GM19452 (cell line): ENCODE data around the gene ABCF3.

Experiments
- ATAC-seq: cut with Tn5 transposase; IDR thresholded peaks from one replicate; pipeline ENCODE4 v1.9.1; 2021; ENCODE audit not compliant: unreplicated experiment

The ABCF3 gene

DNA sequence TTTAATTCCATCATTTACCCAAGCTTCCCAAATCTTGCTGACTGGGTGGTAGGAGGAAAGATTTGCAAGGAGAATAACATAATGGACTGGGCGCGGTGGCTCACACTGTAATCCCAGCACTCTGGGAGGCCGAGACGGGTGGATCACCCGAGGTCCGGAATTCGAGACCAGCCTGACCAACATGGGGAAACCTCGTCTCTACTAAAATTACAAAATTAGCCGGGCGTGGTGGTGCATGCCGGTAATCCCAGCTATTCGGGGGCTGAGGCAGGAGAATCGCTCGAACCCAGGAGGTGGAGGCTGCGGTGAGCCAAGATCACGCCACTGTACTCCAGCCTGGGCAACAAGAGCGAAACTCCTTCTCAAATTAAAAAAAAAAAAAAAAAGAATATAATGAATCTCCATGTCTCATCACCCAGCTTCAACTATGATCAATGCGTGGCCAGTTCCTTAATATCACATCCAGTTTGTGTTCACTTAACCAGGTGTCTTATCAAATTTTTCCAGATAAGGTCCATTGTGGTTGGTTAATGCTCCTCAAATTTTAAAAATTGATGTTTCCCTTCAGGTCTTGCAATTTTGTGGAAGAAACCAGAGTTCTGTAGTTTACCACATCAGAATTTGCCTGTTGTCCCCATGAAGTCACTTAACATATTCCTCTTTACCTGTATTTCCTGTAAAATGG lies 1.3 kb upstream of the ABCF3 start:
- no peak for ATAC-seq

DNA sequence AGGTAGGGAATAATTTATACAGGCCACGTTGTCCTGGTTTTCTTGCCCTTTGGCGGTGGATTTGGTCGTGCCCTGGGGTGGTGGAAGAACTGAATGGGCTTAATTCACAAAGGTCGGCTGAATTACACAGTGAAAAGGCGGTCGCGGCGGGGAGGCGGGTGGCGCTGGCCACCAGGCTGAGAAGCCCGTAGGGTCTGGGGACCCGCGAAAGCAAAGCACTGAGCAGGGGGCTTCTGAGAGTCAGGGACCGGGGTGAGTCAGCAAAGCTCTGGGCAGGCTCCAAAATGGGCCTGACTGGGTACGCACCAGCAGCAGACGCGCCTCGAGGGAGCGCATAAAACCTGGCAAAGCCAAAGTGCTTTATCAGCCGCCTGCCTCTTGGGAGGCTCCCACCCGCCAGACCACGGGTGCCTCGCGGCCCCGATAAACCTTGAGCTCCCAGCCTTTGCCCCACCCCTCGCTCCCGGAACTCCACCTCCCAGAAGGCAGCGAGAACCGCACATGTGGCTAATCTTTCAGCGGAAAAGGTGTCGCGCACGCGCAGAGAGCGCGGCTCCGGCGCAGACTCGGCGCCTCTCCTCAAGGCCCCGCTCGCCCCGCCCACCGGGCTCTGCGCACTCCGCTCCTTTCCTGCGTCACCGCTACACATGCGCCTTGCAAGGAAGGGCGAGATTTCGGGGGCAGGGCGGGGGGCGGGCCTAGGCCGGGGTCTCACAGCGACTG lies 377 bp upstream of the ABCF3 start:
- ATAC-seq, result peak; percentile 87

DNA sequence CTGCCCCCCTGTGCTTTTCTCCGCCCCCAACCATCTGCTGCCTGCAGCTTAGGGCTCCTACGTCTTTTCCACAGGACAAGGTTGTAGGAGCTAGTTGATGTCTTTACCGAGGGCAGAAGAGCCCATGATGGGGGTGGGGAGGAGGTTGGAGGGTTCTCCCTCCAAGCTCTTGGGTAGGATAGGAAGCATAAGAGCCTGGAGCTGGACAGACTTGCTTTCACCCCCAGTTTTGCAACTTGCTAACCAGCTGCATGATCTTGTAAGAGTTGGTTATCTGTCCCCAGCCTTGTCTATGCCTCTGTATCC lies 856 bp downstream of the ABCF3 start:
- no peak for ATAC-seq

DNA sequence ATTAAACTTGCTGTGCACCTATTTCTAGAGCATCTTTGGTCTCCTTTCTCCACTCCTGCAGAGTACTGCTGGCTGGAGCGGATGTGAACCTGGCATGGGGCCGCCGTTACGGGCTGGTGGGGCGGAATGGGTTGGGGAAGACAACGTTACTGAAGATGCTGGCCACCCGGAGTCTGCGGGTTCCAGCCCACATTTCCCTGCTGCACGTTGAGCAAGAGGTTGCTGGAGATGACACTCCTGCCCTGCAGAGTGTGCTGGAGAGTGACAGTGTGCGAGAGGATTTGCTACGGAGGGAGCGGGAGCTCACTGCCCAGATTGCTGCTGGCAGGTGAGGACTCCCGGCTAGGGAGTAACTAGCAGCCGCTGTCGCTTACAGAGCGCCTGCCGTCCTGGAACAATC lies 2.1 kb downstream of the ABCF3 start:
- ATAC-seq, result no peak

DNA sequence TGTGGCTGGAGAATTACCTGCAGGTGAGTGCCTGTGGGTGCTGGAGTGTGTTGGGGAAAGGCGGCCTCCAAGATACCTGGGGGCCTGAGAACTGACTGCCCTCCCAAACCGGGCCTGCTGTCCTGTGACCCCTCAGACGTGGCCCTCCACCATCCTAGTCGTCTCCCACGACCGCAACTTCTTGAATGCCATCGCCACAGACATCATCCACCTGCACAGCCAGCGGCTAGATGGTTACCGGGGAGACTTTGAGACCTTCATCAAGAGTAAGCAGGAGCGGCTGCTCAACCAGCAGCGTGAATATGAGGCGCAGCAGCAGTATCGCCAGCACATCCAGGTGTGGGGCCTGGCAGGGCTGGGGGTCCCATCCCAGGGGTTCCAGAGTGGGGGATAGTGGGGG lies 3.4 kb downstream of the ABCF3 start:
- no peak for ATAC-seq

- ATAC-seq, result no peak
Observed at GRCh38 chr3:184192889-184193288, 6.9 kb downstream of the ABCF3 start.

DNA sequence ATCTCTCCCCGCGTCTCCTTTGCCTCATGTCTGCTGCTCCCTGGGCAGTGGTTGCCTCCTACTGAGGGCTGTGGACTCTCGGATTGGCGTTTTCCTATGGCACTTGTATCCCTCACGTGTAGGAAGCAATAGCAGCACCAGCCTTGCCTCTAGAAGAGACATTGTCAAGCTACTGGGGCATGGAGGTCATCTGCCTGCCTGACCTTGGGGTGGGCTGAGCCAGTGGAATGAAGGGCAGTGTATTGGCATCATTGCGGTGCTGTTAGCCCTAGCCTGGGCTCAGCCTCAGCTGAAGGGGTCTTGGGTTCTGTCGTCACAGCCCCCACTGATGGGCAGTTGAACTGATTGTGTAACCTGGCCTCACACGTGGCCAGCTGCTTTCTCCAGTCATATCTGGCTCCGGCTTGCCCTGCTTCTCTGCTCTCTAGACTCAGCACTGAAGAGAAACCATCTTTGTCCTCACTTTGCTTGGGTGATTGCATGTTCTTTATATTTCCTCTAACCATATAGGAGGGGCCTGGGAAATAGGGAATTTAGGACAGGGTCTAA lies 8.1 kb downstream of the ABCF3 start:
- no peak for ATAC-seq

DNA sequence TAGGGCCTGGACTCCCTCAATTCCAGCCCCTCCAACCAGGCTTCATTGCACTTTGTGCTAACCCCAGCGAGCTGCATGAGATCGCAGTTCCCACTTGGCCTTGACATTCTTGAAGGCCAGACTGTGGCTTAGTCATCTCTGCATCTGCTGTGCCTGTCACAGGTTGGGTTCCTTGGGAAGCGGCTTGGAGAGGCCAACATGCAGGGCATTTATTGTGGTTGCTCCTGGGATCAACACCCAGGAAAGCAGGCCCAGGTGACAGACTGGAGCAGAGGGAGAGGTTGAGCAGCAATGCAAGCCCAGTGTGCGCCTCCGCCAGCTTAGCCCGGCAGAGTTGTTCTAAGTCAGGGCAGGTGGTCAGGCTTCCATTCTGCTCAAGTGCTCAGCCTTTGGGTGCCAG lies 10.5 kb downstream of the ABCF3 start:
- no peak for ATAC-seq

GRCh38 chr3:184198509-184198908 lies 12.5 kb downstream of the ABCF3 start:
- ATAC-seq, result no peak

DNA sequence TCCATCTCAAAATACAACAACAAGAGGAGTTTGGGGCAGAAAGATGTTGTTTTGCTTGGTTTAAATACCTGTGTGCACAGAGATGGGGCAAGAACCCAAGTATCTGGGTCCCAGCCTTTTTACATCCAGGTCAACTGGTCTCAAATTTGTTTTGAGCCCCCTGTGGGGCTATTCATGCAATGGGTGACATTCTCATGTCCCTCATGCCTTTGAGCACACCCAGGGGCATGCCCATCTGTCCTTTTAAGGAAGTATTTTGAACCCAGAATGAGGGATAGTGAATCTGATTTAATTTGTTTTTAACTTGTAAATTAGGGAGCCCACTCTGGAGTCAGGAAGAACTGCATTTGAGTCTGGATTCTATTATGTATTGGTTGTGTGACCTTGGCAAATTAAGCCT lies 14.8 kb downstream of the ABCF3 start:
- ATAC-seq, result no peak

DNA sequence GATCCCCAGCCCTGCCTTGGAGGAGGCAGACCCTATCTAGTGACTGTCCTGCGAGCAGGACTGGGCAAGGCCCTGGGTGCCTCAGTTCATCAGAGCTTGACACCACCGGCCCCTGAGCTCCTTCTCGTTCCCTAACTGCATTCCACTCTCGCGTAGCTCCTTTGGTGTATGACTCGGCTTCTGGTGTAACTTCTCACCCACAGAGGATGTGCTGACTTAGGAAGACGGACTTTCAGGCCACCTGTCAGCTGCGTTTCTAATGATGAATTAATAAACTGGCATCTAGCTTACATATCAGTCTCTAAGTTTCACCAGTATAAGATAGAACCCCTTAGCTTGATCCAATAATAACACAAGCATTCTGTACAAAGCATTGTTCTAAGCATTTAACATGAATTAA lies 17.5 kb downstream of the ABCF3 start:
- ATAC-seq, result no peak

GRCh38 chr3:184209146-184209923 lies 23.3 kb downstream of the ABCF3 start:
- ATAC-seq, result no peak

GRCh38 chr3:184211297-184211696 lies 25.3 kb downstream of the ABCF3 start:
- ATAC-seq, result no peak

GRCh38 chr3:184211718-184212117 lies 25.7 kb downstream of the ABCF3 start:
- ATAC-seq, result no peak

- no peak for ATAC-seq
Observed at GRCh38 chr3:184218814-184219213, 32.8 kb downstream of the ABCF3 start.

DNA sequence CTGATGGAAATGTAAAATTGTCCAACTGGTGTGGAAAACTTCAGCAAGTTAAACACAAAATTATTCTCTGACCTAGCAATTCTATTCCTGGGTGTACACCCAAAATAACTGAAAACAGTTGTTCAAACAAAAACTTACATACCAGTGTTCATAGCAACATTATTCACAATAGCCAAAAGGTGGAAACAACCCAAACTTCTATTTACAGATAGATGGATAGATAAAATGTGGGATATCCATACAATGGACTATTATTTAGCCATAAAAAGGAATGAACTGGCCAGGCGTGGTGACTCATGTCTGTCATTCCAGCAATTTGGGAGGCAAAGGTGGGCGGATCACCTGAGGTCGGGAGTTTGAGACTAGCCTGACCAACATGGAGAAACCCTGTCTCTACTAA lies 36.5 kb downstream of the ABCF3 start:
- no peak for ATAC-seq

DNA sequence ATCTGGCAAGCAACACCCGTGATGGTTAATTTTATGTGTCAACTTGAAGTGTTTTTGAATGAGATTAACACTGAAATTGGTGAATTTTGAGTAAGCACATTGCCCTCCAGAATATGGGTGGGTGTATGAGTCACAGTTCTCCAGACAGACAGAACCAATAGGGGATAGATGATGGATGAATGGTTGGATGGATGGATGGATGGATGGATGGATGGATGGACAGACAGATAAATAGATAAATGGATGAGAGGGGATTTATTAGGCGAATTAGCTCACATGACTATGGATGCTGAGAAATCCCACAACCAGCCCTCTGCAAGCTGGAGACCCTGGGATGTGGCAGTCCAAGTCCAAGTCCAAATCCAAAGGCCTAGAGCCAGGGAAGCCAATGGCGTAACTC lies 37.9 kb downstream of the ABCF3 start:
- no peak for ATAC-seq

DNA sequence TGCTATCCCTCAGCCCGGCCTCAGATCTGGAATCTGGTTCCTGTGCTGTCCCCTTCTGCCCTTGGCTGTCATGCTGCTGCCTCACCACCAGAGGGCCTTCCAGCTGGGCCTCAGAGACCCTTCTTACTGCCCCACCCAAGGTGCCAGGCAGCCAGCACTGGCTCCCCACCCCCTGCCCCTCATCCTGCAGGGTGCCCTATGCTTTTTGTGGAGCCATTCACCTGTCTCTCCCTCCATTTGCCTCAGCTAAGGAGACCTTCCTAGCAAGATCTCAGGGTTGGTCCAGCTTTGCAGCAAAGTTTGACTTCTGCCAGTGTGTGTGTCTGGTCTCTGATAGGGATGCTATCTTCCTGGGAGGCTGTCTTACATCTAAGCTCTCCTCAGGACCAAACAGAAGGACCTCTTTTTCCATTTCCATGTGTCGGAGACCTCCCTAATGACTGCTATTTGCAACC lies 41.5 kb downstream of the ABCF3 start:
- ATAC-seq, result no peak

DNA sequence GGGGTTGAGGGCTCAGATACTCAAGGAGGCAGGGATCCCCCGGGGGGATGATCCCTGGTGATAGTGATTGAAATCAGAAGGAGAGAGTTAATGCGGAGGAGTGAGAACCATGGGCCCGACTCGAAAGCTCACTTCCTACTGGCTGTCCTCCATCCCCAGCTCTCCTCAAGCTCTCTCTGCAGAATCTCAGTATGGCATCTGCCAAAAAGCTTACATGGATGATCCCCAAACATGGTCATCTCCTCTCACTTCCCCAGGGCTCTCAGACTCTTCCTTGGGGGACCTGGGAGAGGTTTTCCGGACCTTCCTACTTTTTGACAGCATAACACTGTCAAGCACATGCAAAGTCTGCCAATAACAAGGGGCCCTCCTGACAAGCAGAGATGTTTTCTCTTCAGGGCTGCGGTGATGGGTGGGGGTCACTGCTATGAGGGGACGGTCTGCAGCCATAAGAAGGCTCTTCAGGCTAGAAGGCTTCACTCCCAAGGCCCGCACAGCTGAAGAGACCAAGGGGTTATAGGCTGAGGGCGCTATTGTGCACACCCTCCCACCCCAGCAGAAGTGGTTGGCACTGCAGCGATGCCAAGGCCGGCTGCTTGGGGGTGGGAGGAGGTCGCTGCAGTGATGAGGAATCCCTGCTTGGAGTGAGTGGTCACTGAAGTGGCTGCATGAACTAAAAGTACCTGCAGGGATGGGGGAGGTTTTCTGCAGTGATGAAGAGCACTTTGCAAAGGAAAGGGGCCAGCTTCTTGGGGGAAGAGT lies 42.6 kb downstream of the ABCF3 start:
- ATAC-seq, result no peak

- peak; percentile 74 for ATAC-seq
Observed at GRCh38 chr3:184229394-184230080, 43.5 kb downstream of the ABCF3 start, which contains the start of gene VWA5B2. Gene VWA5B2, plus strand, starts transcription at chr3:184229585. Its CDS starts 944 bp downstream, at chr3:184230529.
